G401 (cell line): Measurements from ENCODE around the gene SFN. TPM values are rescaled to one million over a fixed set of nuclear protein-coding genes. Genes with fewer than 3 reads are reported as not detected.

Source experiments
- DNase-seq: peaks from one replicate; pipeline ENCODE4 v3.0.0-alpha.2; 2015; ENCODE audit warnings: low spot score
- in situ Hi-C: cut with HindIII; loops from 2 replicates; pipeline ENCODE4 v1.10.0; 2016; ENCODE audit warnings: low sequenced_read_pairs, mixed read lengths
- total RNA-seq: library from RNA; depleted of rRNA; stranded (reverse); fragments of >200 nt; shearing (Covaris generic); gene quantifications from 2 replicates; pipeline ENCODE4 v1.2.3, GENCODE V29; 2014; rRNA removed

Gene SFN
- total RNA-seq, 1 experiment from 2014 or later = 67.7 TPM

DNA sequence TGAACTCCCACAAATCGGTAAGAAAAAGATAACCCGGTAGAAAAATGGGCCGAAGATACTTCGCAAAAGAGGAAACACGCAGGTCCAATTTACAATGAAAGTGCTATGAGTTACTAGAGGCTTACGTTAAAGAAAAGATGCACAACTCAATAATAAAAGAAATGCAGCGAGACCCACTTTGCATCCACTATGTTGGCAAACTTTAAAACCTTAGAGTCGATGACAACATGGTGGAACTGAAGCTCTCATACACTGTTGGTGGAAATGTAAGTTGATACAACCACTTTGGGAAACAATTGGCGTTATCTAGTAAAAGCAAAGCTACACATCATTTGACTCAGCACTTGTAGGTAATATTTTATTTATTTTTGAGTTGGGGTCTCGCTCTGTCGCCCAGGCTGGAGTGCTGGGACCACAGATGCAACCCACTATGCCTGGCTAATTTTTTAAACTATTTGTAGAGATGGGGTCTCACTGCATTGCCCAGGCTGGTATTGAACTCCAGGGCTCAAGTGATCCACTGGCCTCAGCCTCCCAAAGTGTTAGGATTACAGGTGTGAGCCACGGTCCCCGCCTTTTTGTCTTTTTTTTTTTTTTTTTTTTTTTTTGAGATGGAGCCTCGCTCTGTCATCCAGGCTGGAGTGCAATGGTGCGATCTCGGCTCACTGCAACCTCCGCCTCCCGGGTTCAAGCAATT is 38.0 kb downstream of the SFN start:
- no peak for DNase-seq
- in situ Hi-C loops = no loop called here

DNA sequence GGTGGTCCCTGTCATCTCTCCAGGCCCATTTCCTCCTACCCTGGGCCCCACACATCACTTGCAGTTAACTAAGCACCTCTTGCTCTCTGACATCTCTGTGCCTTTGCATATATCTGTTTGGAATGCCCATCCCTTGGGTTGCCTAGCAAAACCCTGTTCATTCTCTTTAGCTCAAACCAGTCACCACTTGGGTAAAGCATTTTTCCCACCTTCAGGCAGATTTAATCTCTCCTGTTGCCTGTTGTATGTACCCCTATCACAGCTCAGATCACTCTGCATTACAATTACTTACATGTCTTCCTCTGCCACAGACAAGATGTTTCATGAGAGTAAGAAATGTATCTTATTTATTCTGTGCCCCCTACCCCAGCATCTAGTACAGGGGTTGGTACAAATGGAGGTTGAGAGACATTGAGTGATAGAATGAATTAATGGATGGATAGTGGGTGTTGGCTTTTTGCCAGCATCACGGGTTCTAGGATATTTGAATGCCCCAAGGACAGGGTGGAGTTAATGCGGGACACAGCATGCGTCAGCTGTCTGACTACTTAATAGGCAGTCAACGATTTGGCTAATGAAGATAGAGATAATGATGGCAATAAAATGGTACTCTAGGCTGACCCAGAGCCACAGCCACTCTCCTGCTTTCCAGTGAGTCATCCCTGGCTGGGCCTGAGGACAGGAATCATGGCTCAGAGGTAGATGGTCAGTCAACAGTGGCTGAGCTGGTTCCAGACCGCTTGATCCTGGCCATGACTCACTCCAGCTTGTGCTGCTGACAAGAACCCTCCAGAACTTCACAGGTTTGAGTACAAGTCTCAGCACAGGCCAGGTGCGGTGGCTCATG is 44.3 kb downstream of the SFN start:
- DNase-seq = no peak

DNA sequence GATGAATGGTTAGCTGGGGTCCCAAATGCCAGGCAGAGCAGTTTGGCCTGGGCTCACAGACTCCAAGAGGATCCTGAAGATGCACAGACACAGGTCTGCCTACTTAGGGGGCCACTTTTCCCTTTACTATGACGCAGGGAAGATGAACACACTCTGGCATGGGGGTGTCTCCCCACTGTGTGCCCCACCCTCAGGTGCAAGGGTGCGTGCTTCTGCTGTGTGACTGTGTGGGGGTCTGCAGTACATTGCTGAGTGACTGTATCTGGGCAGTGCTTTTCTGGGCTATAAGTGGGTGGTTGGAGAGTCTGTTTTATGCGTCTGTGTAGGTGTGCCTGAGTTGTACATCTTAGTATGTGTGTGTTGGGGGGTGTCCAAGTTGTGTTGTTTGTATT is 47.0 kb downstream of the SFN start:
- no peak for DNase-seq
- in situ Hi-C loops = no loop called here

More for the DNA sequence above, 44.3 kb downstream of the SFN start:
- in situ Hi-C loops = no loop called here

DNA sequence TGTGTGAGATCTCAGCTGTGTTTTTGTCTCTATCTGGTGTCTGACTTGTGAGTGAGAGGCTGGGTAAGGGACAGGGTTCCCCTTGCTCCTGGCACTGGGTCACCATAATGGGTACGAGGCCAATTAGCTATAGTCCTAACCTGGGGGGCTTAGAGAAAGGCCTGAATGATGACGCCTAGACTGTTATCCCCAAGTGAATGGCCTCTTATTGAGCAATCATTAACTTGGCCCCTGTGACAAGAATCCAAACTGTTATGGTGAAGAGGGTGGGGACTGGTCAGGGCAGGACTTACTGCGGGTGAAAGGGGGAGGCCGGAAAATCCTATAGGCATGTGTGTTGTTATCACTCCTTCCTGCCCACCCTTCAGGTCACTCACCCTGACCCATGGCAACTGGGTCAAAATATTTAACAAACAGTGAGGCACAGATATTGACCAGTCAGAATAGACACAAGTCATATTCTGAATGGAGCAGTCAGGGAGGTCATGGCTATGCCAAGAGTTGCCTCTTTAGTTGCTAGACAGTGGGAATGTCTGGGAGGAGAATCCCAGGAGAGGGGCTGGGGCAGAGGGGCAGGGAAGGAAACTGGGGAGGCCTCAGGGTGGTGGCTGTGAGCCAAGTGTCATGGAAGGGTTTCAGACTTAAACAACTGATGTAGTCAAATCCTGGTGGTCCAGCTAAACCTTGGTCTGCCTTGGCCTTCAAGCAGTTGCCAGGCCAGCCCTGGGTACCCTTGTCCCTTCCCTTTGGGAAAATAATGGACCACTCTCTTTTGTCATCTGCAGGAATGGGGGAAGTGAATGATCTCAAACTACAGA is 47.6 kb downstream of the SFN start:
- in situ Hi-C loops = no loop called here

DNA sequence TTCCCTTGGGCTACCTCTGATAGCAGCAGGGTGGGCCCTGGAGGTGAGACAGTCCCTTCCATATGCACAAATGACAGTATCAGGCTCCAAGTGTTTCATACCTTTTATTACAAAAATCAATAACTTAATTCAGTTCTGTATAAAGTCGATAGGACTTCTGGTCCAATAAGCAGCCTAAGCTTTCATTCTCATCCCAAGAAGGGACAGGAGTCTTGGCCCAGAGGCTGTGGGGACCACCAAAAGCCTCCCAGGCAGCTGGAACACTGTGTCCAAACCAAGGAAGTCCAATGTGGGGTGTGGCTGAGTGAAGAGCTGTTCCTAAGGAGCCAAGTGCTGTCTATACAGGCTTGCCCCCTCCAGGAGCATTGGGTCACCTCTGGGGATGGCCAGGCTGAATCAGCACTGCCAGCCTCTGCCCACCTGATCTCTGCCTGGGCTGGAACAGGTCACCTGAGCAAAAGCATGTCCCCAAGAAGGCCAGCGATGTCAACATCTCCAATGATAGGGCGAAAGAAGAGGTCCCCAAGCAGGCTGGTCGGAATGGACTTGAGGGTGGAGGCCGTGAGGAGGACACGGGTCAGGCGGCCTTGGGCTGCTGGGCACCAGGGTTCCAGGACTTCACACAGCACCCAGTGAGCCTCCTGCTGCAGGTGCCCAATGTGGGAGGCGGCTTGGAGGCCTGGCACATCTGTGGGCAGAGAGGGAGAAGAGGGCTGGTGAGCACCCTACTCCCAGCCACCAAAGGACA is 48.6 kb downstream of the SFN start:
- DNase-seq = no peak
- in situ Hi-C loops = no loop called here

More for the DNA sequence above, 47.6 kb downstream of the SFN start:
- no peak for DNase-seq

DNA sequence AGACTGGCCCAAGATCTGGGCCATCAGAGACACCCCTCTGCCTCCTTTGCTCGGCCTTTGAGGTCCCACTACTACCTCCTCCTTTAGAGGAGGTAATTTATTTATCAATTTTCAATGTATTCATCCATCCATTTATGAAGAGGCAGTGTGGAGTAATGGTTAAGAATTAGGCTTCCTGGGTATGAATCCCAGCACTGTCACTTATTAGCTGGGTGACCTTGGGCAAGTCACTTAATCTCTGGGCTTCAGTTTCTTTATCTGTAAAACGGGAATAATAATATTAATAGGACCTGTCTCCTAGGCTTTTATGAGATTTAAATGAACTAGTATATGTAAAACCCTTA is 49.2 kb downstream of the SFN start:
- DNase-seq = no peak
- in situ Hi-C loops = no loop called here

DNA sequence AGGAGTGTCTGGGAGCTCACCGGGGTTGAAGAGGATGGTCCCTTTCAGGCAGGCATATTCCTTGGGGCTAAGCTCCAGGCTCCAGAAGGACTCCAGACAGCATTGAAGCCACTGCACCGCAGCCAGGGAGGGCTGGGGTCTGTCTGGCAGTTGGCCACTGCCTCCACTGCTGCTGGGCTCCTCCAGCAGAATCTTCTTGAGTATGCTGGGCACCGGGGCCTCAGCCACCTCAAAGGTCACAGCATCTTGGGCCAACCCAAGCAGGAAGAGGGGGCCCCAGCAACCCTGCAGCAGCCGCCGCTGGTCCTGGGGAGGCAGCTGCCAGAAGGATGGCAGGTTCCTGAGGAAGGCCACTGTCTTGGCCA is 50.4 kb downstream of the SFN start:
- in situ Hi-C loops = no loop called here
- DNase-seq = no peak

Other genes with a start within 250 kb of the SFN start
- gene ARID1A, start 167.1 kb upstream of the SFN start, total RNA-seq = 14.3 and 21.5 TPM in 2 replicates
- 4.0 and 9.1 TPM in 2 replicates for gene PIGV, start 75.2 kb upstream of the SFN start, total RNA-seq
- gene ZDHHC18, start 36.5 kb upstream of the SFN start, total RNA-seq = 19.6 and 43.5 TPM in 2 replicates
- 20.0 and 26.9 TPM in 2 replicates for gene GPN2, start 27.1 kb downstream of the SFN start, total RNA-seq
- gene GPATCH3, start 37.3 kb downstream of the SFN start, total RNA-seq = 13.1 and 22.0 TPM in 2 replicates
- gene NR0B2, start 50.8 kb downstream of the SFN start, total RNA-seq = not detected in 2 replicates
- 35.4 and 47.6 TPM in 2 replicates for gene NUDC, start 58.6 kb downstream of the SFN start, total RNA-seq
- not detected in 2 replicates for gene KDF1, start 97.3 kb downstream of the SFN start, total RNA-seq
- gene TRNP1, start 130.5 kb downstream of the SFN start, total RNA-seq = 18.3 and 28.3 TPM in 2 replicates
- gene TENT5B, start 149.7 kb downstream of the SFN start, total RNA-seq = 19.3 and 32.4 TPM in 2 replicates